ENCODE results near the gene SLC8B1.

DNA sequence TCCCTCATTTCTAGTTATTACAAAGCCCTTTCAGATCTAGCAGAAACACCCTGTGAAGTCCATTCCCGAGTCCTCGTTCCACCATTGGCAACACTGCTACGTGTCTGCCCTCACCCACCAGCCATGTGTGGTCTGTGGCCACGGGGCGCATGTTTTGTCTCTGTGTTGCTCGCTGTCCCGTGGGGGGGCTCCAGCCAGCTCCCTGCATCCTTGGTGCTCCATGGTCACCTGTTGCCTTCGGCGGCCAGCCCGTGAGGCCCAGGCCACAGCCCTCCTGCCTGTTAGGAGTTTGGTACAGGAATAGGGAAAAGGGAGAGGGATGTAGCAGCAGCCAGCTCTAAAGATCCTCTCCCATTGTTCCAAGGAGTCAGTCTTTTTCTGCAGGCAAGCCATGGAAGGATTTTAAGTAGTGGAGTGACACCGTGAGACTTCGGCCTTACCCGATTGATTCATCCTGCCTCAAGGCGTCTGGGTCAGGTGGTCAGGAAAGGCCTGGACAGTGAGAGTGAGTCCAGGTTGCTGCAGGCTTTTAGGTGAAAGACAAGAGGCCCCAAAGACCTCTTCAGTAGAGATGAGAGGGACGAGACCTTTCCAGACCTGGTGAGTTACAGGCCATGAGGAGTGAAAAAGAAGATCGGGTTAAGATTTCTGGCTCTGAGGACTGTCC is 83.4 kb downstream of the SLC8B1 start:
- TF ChIP-seq, protein P1, sequence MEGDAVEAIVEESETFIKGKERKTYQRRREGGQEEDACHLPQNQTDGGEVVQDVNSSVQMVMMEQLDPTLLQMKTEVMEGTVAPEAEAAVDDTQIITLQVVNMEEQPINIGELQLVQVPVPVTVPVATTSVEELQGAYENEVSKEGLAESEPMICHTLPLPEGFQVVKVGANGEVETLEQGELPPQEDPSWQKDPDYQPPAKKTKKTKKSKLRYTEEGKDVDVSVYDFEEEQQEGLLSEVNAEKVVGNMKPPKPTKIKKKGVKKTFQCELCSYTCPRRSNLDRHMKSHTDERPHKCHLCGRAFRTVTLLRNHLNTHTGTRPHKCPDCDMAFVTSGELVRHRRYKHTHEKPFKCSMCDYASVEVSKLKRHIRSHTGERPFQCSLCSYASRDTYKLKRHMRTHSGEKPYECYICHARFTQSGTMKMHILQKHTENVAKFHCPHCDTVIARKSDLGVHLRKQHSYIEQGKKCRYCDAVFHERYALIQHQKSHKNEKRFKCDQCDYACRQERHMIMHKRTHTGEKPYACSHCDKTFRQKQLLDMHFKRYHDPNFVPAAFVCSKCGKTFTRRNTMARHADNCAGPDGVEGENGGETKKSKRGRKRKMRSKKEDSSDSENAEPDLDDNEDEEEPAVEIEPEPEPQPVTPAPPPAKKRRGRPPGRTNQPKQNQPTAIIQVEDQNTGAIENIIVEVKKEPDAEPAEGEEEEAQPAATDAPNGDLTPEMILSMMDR (IDR thresholded peaks at IDR 0.05): no peak
- TF ChIP-seq POLR2A (IDR thresholded peaks at IDR 0.05): no peak
